Liver (tissue), 9 donors: Measurements from ENCODE around the gene USP30. TPM values are rescaled to one million over a fixed set of nuclear protein-coding genes. Genes with fewer than 3 reads are reported as not detected.

Experiments
- DNase-seq: peaks from one replicate; pipeline ENCODE4 v3.0.0-alpha.2; 2017; ENCODE audit warnings: low spot score
- H3K27ac ChIP-seq, 2 donors: one replicate each; pipeline ENCODE4 v1.7.0; 2013; ENCODE audit warnings: inconsistent platforms in 2 of 2, low read length in 2 of 2, control low read depth in 1 of 2, low read depth in 1 of 2, mild to moderate bottlenecking in 1 of 2
- H3K27me3 ChIP-seq, 4 donors: one replicate each; pipeline versions ENCODE4 v1.6.1 to v1.7.0; 2013; ENCODE audit warnings: low read length in 3 of 4, inconsistent platforms in 1 of 4, mild to moderate bottlenecking in 1 of 4, moderate library complexity in 1 of 4; ENCODE audit not compliant: control insufficient read depth in 4 of 4, insufficient read depth in 4 of 4
- H3K36me3 ChIP-seq, 4 donors: one replicate each; pipeline versions ENCODE4 v1.6.1 to v1.7.0; 2013; ENCODE audit warnings: low read length in 3 of 4, mild to moderate bottlenecking in 3 of 4, low read depth in 1 of 4, moderate library complexity in 1 of 4; ENCODE audit not compliant: control insufficient read depth in 4 of 4, insufficient read depth in 3 of 4
- H3K4me1 ChIP-seq, 4 donors: one replicate each; pipeline versions ENCODE4 v1.6.1 to v1.7.0; 2013; ENCODE audit warnings: low read length in 3 of 4, mild to moderate bottlenecking in 3 of 4, moderate library complexity in 1 of 4; ENCODE audit not compliant: control insufficient read depth in 4 of 4, insufficient read depth in 4 of 4
- H3K4me3 ChIP-seq, 3 donors: one replicate each; pipeline versions ENCODE4 v1.6.1 to v1.7.0; 2013; ENCODE audit warnings: low read length in 3 of 3, control low read depth in 1 of 3, low read depth in 1 of 3, mild to moderate bottlenecking in 1 of 3
- H3K9ac ChIP-seq, 2 donors: one replicate each; pipeline ENCODE4 v1.7.0; 2013; ENCODE audit warnings: low read length in 2 of 2, mild to moderate bottlenecking in 2 of 2, moderate library complexity in 2 of 2, control low read depth in 1 of 2, low read depth in 1 of 2
- H3K9me3 ChIP-seq, 4 donors: one replicate each; pipeline versions ENCODE4 v1.6.1 to v1.7.0; 2013; ENCODE audit warnings: low read length in 3 of 4; ENCODE audit not compliant: control insufficient read depth in 4 of 4
- EGR1 ChIP-seq, 2 donors: IDR thresholded peaks; 2 replicates each; pipeline ENCODE4 v1.6.1; 2016 to 2018; ENCODE audit warnings: antibody characterized with exemption in 2 of 2, low read depth in 2 of 2
- HNF4G ChIP-seq: IDR thresholded peaks from 2 replicates; pipeline ENCODE4 v1.6.1; 2016; ENCODE audit warnings: antibody characterized with exemption
- JUND ChIP-seq, 2 donors: IDR thresholded peaks; 2 replicates each; pipeline ENCODE4 v1.6.1; 2016; ENCODE audit warnings: antibody characterized with exemption in 2 of 2
- NR2F2 ChIP-seq: IDR thresholded peaks from 2 replicates; pipeline ENCODE4 v1.6.1; 2016; ENCODE audit warnings: antibody characterized with exemption
- RAD21 ChIP-seq, 2 donors: IDR thresholded peaks; 2 replicates each; pipeline ENCODE4 v1.6.1; 2016; ENCODE audit warnings: antibody characterized with exemption in 2 of 2, mild to moderate bottlenecking in 2 of 2
- REST ChIP-seq: IDR thresholded peaks from 2 replicates; pipeline ENCODE4 v1.6.1; 2016; ENCODE audit warnings: antibody characterized with exemption, mild to moderate bottlenecking
- RXRA ChIP-seq, 2 donors: IDR thresholded peaks; 2 replicates each; pipeline ENCODE4 v1.6.1; 2017 to 2018; ENCODE audit warnings: antibody characterized with exemption in 2 of 2, mild to moderate bottlenecking in 1 of 2
- SP1 ChIP-seq: IDR thresholded peaks from 2 replicates; pipeline ENCODE4 v1.6.1; 2018; ENCODE audit warnings: antibody characterized with exemption, mild to moderate bottlenecking
- ZBTB33 ChIP-seq: IDR thresholded peaks from 2 replicates; pipeline ENCODE4 v1.6.1; 2016; ENCODE audit warnings: antibody characterized with exemption
- WGBS: extraction: QIAGEN DNeasy Blood & Tissue Kit; methylation state at CpG from one replicate; pipeline ENCODE4 v1.1.7; 2013; 5-methylcytosine and 5-hydroxymethylcytosine counted together
- polyA plus RNA-seq, 2 donors: library from polyadenylated mRNA; stranded (reverse) in 1 of 2; unstranded in 1 of 2; fragments of 200-250 nt in 1 of 2; fragments of >200 nt in 1 of 2; fragmentation: Nextera tagmentation in 1 of 2; extraction: Ambion mirVana in 1 of 2; gene quantifications; one replicate each; pipeline versions ENCODE4 v1.2.1 to v1.2.3, GENCODE V29; 2013 to 2015
- total RNA-seq, 2 donors: library from RNA; depleted of rRNA; stranded (reverse); fragments of >200 nt; gene quantifications; one replicate each; pipeline ENCODE4 v1.2.3, GENCODE V29; 2014
- TF ChIP-seq, protein P1 (sequence below): IDR thresholded peaks from 2 replicates; pipeline ENCODE4 v1.6.1; 2016; ENCODE audit warnings: antibody characterized with exemption
- TF ChIP-seq, protein P2 (sequence below): fragments of 150-350 bp; IDR thresholded peaks from 2 replicates; pipeline ENCODE4 v1.5.1; 2017; ENCODE audit warnings: improper control_type of control experiment, low read depth, low read length; ENCODE audit not compliant: missing input control
- donor health status: healthy.
- donor health status: healthy.
- donor health status: healthy.
- donor health status: healthy.
- donor health status: healthy.

USP30 gene
- total and polyA plus RNA-seq, 4 donors: 6.4 to 12.1 (median 9.4) TPM

GRCh38 chr12:109112720-109113465 is 60.5 kb downstream of the USP30 start:
- DNase-seq: no peak
- Histone ChIP-seq H3K4me1 (peaks cover 7 to 67% (median 63%) of the 10 kb centered on the region in 4 donors), H3K9ac (peak overlapping the region in 1 of 2 donors; percentile 23), H3K4me3 (no peak overlapping the region), H3K9me3 (no peaks in the 10 kb centered on the region), H3K36me3 (peaks cover 0 to 3% (median 0%) of the 10 kb centered on the region in 4 donors), H3K27me3 (no peaks in the 10 kb centered on the region), H3K27ac (peak overlapping the region; percentile 27 to 62)
- TF ChIP-seq RXRA (IDR thresholded peaks at IDR 0.05) (peak; percentile 23 to 36), ZBTB33 (no peak), SP1 (peak; percentile 6), REST (peak; percentile 15), HNF4G (no peak)
- TF ChIP-seq, protein P1, sequence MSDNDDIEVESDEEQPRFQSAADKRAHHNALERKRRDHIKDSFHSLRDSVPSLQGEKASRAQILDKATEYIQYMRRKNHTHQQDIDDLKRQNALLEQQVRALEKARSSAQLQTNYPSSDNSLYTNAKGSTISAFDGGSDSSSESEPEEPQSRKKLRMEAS: peak; percentile 57
- TF ChIP-seq, protein P2, sequence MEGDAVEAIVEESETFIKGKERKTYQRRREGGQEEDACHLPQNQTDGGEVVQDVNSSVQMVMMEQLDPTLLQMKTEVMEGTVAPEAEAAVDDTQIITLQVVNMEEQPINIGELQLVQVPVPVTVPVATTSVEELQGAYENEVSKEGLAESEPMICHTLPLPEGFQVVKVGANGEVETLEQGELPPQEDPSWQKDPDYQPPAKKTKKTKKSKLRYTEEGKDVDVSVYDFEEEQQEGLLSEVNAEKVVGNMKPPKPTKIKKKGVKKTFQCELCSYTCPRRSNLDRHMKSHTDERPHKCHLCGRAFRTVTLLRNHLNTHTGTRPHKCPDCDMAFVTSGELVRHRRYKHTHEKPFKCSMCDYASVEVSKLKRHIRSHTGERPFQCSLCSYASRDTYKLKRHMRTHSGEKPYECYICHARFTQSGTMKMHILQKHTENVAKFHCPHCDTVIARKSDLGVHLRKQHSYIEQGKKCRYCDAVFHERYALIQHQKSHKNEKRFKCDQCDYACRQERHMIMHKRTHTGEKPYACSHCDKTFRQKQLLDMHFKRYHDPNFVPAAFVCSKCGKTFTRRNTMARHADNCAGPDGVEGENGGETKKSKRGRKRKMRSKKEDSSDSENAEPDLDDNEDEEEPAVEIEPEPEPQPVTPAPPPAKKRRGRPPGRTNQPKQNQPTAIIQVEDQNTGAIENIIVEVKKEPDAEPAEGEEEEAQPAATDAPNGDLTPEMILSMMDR: no peak
- WGBS: 54% methylated on average over 11 of the region's 11 CpGs

- no peak for DNase-seq
- 76% methylated on average over 5 of the region's 5 CpGs for WGBS
- H3K4me1 ChIP-seq: peaks cover 11 to 76% (median 70%) of the 10 kb centered on the region in 4 donors
These were observed 61.4 kb downstream of the USP30 start for GRCh38 chr12:109113661-109114321.

More at GRCh38 chr12:109113661-109114321, 61.4 kb downstream of the USP30 start:
- Histone ChIP-seq H3K9me3 (no peaks in the 10 kb centered on the region), H3K36me3 (no peaks in the 10 kb centered on the region), H3K4me3 (no peak overlapping the region), H3K27me3 (no peaks in the 10 kb centered on the region), H3K9ac (no peak overlapping the region), H3K27ac (peak overlapping the region; percentile 27 to 62)
- TF ChIP-seq, protein P2: no peak
- TF ChIP-seq JUND (IDR thresholded peaks at IDR 0.05) (no peak), NR2F2 (no peak), EGR1 (IDR thresholded peaks at IDR 0.05; ENCODE audit: low read depth in 2 of 2) (no peak), REST (no peak), RAD21 (IDR thresholded peaks at IDR 0.05) (no peak)
